HG03571 (cell line): Measurements from ENCODE around the gene ACSL6.

ENCODE experiments used
- ATAC-seq: cut with Tn5 transposase; IDR thresholded peaks from one replicate; pipeline ENCODE4 v1.9.1; 2021; ENCODE audit not compliant: unreplicated experiment

ACSL6 gene

GRCh38 chr5:132001647-132002561, 9.6 kb downstream of the ACSL6 start:
- no peak for ATAC-seq

GRCh38 chr5:132000677-132001453, 10.6 kb downstream of the ACSL6 start:
- ATAC-seq, result no peak

GRCh38 chr5:132000241-132000490, 11.3 kb downstream of the ACSL6 start:
- ATAC-seq, result no peak

GRCh38 chr5:131999441-132000240, 11.8 kb downstream of the ACSL6 start:
- no peak for ATAC-seq

- ATAC-seq, result no peak
Observed at GRCh38 chr5:131999041-131999440, 12.4 kb downstream of the ACSL6 start.

GRCh38 chr5:131998431-131999040, 12.9 kb downstream of the ACSL6 start:
- no peak for ATAC-seq

GRCh38 chr5:131997727-131998117, 13.7 kb downstream of the ACSL6 start:
- no peak for ATAC-seq

- ATAC-seq, result no peak
Observed at GRCh38 chr5:131997026-131997726, 14.3 kb downstream of the ACSL6 start.

GRCh38 chr5:131996210-131997025, 15.0 kb downstream of the ACSL6 start:
- no peak for ATAC-seq

GRCh38 chr5:131994533-131995226, 16.8 kb downstream of the ACSL6 start:
- ATAC-seq, result no peak

GRCh38 chr5:131994090-131994489, 17.4 kb downstream of the ACSL6 start:
- no peak for ATAC-seq

- no peak for ATAC-seq
Observed at GRCh38 chr5:131993676-131994075, 17.8 kb downstream of the ACSL6 start.

- no peak for ATAC-seq
Observed at GRCh38 chr5:131992370-131992769, 19.1 kb downstream of the ACSL6 start.

- ATAC-seq, result no peak
Observed at GRCh38 chr5:131991593-131992324, 19.7 kb downstream of the ACSL6 start.

- no peak for ATAC-seq
Observed at GRCh38 chr5:131990716-131991115, 20.7 kb downstream of the ACSL6 start.

GRCh38 chr5:131988601-131989000, 22.9 kb downstream of the ACSL6 start:
- no peak for ATAC-seq

- ATAC-seq, result no peak
Observed at GRCh38 chr5:131987251-131987650, 24.2 kb downstream of the ACSL6 start.

- no peak for ATAC-seq
Observed at GRCh38 chr5:131986161-131986912, 25.1 kb downstream of the ACSL6 start.
